GM12892 (cell line): ENCODE measurements around the gene SEPTIN12.

Experiments used
- POLR2A ChIP-seq: IDR thresholded peaks from 2 replicates; pipeline ENCODE4 v1.6.1; 2011; ENCODE audit warnings: low read depth, low read length, control low read depth
- TAF1 ChIP-seq: IDR thresholded peaks from 2 replicates; pipeline ENCODE4 v1.6.1; 2011; ENCODE audit warnings: low read depth, mild to moderate bottlenecking, control low read depth, low read length, borderline replicate concordance

DNA sequence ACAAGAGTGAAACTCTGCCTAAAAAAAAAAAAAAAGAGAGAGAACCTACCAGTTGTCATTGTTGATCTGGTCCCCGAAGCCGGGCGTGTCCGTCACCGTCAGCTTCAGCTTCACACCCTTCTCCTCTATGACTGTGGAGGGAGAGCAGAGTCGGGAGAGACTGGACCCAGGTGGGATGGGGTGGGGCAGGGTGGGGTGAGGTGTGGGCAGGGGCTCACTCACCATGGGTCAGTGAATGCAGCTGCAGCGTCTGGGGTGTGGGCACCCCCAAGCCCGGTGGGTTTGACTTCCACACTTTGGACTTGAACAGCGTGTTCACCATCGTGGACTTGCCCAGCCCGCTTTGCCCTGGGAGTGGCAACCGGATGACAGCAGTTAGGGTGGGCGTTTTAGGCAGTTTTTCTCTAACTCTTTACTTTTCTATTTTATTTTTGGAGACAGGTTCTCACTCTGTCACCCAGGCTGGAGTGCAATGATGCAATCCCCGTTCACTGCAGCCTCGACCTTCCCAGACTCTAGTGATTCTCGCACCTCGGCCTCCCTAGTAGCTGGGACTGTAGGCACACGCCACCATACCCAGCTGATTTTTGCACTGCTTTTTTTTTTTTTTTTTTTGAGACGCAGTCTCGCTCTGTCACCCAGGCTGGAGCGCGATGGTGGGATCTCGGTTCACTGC lies 2.2 kb downstream of the SEPTIN12 start:
- TF ChIP-seq POLR2A (no peak), TAF1 (no peak)
